ENCODE data around the gene VCX2. TPM values are rescaled to one million over a fixed set of nuclear protein-coding genes. Genes with fewer than 3 reads are reported as not detected.
"Not testable (repeated sequence)": the region's sequence is repeated elsewhere in the genome, so short reads cannot be mapped to it uniquely, and the experiment has no call there.

Gene VCX2
- total RNA-seq, 1 donor from 2014 or later, result not detected

DNA sequence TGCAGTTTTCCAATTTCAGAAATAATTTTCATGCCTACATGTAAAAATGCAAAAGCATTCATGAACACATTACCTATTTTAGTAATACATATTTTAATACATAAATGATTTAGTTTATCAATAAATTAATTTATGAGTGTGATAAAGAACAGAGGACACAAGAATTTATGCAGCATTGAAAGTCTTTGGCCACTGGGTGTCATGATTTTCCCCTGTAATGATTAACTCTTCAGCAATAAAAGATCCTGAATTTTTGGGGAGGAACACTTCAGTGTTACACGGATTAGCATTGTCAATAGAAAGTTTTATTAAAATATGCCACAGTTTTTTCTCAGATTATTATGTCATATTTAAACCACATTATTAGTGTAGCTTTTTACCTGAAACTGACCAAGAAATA, 8.6 kb upstream of the VCX2 start:
- Histone ChIP-seq H3K36me3 (ENCODE audit: control insufficient read depth, insufficient read depth, low read length) (no peaks in the 10 kb centered on the region), H3K27me3 (ENCODE audit: control insufficient read depth, insufficient read depth, low read length) (no peaks in the 10 kb centered on the region), H3K4me3 (ENCODE audit: low read depth, low read length) (no peak overlapping the region)
- FAIRE-seq (peak; percentile 90), DNase-seq (ENCODE audit: low read depth) (no peak)
- TF ChIP-seq, protein P1, sequence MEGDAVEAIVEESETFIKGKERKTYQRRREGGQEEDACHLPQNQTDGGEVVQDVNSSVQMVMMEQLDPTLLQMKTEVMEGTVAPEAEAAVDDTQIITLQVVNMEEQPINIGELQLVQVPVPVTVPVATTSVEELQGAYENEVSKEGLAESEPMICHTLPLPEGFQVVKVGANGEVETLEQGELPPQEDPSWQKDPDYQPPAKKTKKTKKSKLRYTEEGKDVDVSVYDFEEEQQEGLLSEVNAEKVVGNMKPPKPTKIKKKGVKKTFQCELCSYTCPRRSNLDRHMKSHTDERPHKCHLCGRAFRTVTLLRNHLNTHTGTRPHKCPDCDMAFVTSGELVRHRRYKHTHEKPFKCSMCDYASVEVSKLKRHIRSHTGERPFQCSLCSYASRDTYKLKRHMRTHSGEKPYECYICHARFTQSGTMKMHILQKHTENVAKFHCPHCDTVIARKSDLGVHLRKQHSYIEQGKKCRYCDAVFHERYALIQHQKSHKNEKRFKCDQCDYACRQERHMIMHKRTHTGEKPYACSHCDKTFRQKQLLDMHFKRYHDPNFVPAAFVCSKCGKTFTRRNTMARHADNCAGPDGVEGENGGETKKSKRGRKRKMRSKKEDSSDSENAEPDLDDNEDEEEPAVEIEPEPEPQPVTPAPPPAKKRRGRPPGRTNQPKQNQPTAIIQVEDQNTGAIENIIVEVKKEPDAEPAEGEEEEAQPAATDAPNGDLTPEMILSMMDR (IDR thresholded peaks at IDR 0.05; ENCODE audit: insufficient read depth, low read length, severe bottlenecking), result no peak

GRCh38 chrX:8154011-8154410, 17.1 kb downstream of the VCX2 start:
- H3K4me3 ChIP-seq (ENCODE audit: low read depth, low read length); H3K27me3 ChIP-seq (ENCODE audit: control insufficient read depth, insufficient read depth, low read length); FAIRE-seq; H3K36me3 ChIP-seq (ENCODE audit: control insufficient read depth, insufficient read depth, low read length): not testable (repeated sequence)
- DNase-seq (ENCODE audit: low read depth), result peak; percentile 40

- FAIRE-seq, result no peak
- no peak for DNase-seq (ENCODE audit: low read depth)
- no peaks in the 10 kb centered on the region for H3K36me3 ChIP-seq (ENCODE audit: control insufficient read depth, insufficient read depth, low read length)
- H3K4me3 ChIP-seq (ENCODE audit: low read depth, low read length), result no peak overlapping the region
- TF ChIP-seq, protein P1 (IDR thresholded peaks at IDR 0.05; ENCODE audit: insufficient read depth, low read length, severe bottlenecking), result no peak
- H3K27me3 ChIP-seq (ENCODE audit: control insufficient read depth, insufficient read depth, low read length), result no peaks in the 10 kb centered on the region
Observed at GRCh38 chrX:8147226-8147625, 23.8 kb downstream of the VCX2 start.

GRCh38 chrX:8144925-8145324, 26.1 kb downstream of the VCX2 start:
- no peak for FAIRE-seq
- DNase-seq (ENCODE audit: low read depth), result no peak
- H3K4me3 ChIP-seq (ENCODE audit: low read depth, low read length), result no peak overlapping the region
- no peaks in the 10 kb centered on the region for H3K36me3 ChIP-seq (ENCODE audit: control insufficient read depth, insufficient read depth, low read length)
- no peaks in the 10 kb centered on the region for H3K27me3 ChIP-seq (ENCODE audit: control insufficient read depth, insufficient read depth, low read length)
- TF ChIP-seq, protein P1 (IDR thresholded peaks at IDR 0.05; ENCODE audit: insufficient read depth, low read length, severe bottlenecking), result no peak

GRCh38 chrX:8141896-8142295, 29.2 kb downstream of the VCX2 start:
- Histone ChIP-seq H3K36me3 (ENCODE audit: control insufficient read depth, insufficient read depth, low read length) (no peaks in the 10 kb centered on the region), H3K27me3 (ENCODE audit: control insufficient read depth, insufficient read depth, low read length) (no peaks in the 10 kb centered on the region), H3K4me3 (ENCODE audit: low read depth, low read length) (no peak overlapping the region)
- DNase-seq (ENCODE audit: low read depth) (no peak), FAIRE-seq (no peak)
- TF ChIP-seq, protein P1 (IDR thresholded peaks at IDR 0.05; ENCODE audit: insufficient read depth, low read length, severe bottlenecking), result no peak

DNA sequence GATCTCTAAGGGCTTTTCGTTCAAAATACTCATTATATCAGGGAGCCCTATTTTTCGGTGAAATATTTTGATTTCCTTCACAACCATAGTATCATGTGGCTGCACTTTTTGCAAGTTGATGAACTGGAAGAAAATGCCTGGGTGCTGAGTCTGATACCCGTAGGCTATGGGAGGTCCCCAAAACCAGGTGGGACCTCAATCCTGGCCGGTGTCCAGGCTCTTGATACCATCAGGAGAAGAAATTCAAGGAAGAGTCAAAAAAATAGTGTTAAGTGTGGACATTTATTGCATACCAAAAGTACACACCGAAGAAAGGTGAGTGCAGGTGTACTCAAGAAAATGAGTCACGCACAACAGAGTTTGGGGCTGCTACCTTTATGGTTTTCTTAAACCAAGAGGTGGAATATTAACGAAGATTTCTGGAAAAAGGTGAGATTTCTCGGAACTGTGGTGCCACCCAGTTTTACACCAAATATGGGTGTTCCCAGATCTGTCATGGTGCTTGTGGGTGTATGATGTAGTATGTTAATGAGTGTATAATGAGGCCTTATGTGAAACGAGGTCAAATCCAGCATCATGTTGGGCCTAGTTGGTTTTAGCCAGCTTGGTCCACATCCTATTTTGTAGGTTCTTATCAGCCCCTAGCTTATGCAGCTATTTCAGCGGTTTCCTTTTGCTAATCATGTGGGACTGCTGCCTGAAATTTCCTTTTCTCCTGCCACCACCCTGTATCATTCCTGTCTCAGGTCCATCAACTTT, 29.9 kb downstream of the VCX2 start:
- FAIRE-seq (peak; percentile 28), DNase-seq (ENCODE audit: low read depth) (no peak)
- H3K36me3 ChIP-seq (ENCODE audit: control insufficient read depth, insufficient read depth, low read length), result no peaks in the 10 kb centered on the region
- H3K4me3 ChIP-seq (ENCODE audit: low read depth, low read length), result no peak overlapping the region
- TF ChIP-seq, protein P1 (IDR thresholded peaks at IDR 0.05; ENCODE audit: insufficient read depth, low read length, severe bottlenecking), result no peak
- H3K27me3 ChIP-seq (ENCODE audit: control insufficient read depth, insufficient read depth, low read length), result no peaks in the 10 kb centered on the region

Measured in bronchial epithelial cell (primary cell).